ENCODE measurements around the gene KIF3B.
A peak's percentile ranks its signal among the peaks of the same experiment; 100 is the strongest.
"Not testable (repeated sequence)": the region's sequence is repeated elsewhere in the genome, so short reads cannot be mapped to it uniquely, and the experiment has no call there.

Gene KIF3B

DNA sequence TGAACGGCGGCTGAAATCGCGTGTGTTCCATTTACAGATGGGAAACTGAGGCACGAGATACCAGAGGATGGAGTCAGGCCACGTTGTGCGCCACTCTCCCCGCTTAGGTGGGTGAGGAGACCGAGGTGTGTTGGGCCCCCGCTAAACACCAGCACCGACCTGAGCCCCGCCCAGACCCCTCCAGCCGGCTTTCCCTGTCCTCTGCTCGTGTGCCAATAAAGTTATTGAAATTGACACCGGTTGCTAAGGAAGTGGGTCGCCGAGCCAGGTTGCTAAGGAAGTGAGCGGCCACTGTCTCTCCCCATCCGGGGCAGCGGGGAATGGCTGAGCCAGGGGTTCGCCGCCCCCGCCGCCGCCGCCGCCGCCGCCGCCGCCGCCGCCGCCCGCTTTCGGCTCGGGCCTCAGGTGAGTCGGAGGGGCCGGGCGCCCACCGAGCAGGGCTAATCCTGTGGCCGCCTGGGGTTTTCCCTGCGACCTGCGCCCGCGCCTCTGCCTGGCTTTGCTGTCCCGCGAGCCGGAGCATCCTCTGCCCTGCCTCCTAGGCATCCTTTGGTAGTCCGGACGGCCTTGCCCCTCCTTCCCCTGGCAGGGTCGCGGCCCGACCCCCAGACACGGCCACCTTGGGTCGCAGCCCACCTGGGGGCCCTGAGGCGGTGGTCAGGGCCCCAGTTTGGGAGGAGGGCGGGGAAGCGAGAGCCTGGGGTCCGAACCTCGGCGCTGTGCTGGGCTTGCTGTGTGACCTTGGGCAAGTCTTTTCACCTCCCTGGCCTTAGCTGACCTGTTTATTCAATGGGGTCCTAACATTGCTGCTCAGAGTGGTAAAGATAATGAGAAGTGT is at the start of gene KIF3B:
Gene KIF3B, plus strand, starts transcription at position 291 of the 838 bp plus-strand sequence. CDS start 32,127 bp downstream, outside the sequence.
- peak; percentile 89 for DNase-seq

DNA sequence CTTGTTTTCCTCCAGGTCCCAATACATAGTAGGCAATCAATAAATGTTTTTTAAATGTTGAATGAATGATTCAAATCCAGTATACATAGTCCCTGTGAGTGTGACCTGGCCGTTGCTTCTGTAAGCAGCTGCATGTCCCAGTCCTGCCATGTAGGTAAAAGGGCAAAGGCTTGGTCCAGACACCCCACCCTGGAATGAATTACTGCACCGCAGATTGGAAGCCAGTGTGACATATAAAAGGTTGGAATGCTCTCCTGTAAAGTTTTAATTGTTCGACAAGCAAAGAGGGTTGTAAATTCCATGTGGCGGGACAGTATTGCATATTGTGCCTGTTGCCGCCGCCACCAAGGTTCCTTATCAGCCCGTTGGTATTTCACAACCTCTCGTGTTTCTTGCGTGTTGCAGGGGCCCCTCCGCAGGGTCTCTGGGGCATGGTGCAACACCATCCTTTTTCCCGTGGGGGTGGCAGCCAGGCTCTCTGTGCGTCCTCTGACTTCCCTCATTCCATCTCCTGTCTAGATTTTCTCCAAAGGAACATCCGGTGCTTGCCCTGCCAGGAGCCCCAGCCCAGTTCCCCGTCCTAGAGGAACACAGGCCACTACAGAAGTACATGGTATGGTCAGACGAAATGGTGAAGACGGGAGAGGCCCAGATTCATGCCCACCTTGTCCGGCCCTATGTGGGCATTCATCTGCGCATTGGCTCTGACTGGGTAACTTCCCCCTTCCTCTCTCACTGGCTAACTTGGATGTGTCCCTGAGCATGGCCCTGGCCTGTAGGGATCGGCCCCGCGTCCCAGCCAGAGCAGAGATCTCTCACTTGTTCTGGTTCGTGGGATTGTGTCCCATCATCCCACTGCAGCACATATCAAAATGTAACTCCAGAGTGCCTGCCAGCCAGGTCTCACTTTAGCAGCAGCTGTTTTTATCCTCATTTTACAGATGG is 49.4 kb upstream of the KIF3B start:
- no peak for DNase-seq

DNA sequence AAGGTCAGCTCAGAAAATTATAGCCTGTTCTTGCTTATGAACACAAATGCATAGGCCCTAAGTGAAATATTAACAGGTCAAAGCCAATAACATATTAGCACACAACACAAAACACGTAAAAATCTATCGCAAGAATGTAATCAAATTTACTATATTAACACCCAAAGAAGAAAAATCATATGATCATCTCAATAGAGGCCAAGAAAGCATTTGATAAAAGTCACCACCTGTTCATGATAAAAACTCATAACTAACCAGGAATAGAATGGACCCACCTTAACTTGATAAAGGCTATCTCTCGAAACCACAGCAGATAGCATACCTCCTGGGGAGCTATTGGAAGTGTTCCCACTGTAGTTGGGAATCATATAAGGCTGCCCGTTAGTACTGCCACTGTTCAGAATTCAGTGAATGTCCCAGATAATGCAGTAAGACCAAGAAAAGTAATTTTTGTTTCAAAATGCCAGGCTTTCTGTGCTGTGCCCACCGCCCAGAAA is 48.2 kb upstream of the KIF3B start:
- no peak for DNase-seq

DNA sequence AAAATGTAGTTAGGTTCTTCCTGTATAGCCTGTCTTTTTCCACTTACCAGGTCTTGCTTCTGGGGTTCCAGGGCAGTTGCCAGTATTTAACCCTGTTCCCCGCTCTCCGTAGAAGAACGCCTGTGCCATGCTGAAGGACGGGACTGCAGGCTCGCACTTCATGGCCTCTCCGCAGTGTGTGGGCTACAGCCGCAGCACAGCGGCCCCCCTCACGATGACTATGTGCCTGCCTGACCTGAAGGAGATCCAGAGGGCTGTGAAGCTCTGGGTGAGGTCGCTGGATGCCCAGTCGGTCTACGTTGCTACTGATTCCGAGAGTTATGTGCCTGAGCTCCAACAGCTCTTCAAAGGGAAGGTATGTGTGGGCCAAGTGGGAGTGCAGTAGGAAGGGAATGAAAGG is 46.7 kb upstream of the KIF3B start:
- no peak for DNase-seq

DNA sequence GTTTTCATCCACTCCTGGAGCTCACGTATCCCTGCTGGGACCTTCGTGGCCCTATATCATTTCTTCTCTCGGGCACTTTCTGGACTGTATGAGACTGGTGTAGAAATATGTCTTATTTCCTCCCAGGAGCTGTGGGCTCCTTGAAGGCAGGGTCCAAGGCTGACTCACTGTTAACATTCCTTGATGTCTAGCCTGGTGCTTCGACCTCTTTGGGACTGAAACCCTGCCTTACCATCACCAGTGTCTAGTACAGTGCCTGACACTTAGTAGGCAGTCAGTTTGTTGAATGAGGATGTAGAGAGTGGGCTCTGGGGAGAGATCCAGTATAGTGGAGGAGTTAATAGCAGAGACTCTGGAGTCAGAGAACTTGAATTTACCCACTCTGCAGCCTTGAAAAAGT is 46.2 kb upstream of the KIF3B start:
- no peak for DNase-seq

DNA sequence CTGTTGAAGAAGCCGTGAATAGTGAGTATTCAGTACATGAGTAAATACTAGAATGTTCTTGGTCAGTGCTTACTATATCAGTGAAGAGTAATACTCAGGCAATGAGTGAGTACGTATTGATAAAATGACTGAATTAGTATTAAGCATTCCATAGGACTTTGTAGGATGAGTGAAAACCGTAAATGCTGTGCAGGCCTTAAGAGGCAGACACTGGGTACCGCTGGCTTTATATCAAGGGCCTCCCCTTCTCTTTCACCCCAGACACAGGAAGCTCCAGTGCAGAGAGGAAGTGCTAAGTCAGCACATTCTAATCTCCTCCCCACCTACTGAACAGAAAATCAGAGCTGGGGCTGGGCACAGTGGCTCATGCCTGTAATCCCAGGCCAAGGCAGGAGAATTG is 45.6 kb upstream of the KIF3B start:
- peak; percentile 59 for DNase-seq

DNA sequence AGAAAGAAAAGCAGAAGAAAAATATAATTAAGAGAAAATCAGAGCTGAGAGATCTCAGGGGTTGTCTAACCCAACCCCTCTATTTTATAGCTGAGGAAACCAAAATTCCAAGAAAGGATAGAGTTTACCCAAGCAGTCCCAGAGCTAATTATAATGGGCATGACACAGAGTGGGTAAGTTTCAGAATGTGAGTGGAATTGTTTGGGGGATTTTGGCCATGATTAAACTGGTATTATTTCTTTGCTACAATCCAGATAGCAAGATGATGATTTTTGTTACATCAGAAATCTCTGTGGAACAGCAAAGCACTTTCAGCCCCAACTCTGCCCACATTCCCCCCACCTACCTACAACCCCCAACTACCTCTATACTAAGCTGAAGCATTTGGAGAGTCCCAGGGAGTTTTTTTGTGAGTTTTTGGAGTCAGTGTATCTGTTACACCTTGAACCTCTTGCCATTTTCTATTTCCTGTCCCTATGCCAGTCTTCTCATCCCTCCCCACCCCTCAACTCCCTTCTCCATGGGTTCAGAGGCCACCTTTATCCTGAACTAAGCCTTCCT is 45.0 kb upstream of the KIF3B start:
- DNase-seq, result no peak

DNA sequence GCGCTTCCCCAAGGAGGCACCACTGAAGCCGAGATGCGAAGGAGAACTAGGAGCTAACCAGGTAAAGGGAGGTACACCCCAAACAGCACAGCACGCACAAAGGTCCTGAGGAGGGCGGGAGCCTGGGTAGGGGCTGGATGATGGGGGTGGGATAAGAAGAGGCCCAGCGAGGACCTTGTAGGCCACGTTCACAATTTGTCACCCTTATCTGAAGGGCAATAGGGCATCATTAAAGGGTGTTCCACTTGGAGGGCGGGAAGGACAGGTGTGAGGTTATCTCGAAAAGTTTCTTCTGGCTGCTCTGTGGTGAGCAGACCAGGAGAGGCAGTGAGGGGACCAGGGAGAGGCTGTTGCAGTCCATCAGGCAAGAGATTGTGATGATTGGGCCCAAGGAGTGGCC is 44.2 kb upstream of the KIF3B start:
- no peak for DNase-seq

DNA sequence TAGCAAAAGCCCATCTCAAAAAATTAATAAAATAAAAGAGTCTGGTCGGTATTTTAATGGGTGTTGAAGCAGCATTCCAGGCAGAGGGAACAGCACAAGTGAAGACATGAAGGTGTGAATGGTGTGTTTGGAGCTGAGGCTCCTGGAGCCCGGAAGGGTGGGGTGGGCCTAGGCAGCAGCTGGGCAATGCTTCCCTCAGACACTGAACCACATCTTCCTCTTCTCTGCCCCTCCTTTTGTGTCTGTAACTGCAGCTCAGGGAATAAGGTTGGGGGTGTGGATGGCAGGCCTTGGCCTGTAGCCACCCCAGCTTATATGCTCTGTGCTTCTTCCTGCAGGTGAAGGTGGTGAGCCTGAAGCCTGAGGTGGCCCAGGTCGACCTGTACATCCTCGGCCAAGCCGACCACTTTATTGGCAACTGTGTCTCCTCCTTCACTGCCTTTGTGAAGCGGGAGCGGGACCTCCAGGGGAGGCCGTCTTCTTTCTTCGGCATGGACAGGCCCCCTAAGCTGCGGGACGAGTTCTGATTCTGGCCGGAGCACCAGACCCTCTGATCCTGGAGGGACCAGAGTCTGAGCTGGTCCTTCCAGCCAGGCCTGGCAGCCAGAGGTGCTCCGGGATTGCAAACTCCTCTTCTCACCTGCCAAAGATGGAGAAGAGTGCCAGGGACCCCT is 43.2 kb upstream of the KIF3B start:
- no peak for DNase-seq

DNA sequence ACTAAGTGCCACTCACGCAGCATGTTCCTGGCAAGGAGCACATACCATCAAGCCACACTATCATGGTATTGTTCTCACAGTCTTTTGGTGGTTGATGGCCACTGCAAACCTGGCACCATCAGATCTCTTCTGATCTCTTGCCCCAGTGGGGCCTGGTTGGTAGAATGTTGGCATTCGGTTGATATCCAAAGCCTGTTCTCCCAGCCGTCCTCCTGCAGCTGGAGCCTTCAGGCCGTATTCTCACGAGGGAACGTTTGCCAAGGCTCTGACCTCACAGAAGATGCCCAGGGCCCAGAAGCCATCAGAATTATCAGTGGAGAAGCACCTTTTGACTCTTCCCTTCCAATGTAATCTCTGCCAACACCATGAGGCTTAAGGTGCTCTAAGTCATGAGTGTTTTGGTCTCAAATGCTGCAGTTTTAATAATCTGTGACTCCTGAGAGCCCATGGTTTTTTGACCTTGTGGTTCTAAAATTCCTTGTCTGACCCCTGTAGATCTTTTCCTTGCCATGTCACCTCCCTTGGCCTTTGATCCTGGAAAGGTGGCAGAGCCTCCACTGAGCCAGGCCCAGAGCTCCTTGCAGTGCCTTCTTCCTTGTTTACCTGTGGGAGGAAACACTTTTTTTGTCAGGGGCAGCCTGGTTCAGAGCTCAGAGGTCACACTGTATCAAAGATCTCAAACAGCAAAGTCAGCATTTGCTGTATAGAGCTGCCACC is 42.0 kb upstream of the KIF3B start:
- DNase-seq, result no peak

DNA sequence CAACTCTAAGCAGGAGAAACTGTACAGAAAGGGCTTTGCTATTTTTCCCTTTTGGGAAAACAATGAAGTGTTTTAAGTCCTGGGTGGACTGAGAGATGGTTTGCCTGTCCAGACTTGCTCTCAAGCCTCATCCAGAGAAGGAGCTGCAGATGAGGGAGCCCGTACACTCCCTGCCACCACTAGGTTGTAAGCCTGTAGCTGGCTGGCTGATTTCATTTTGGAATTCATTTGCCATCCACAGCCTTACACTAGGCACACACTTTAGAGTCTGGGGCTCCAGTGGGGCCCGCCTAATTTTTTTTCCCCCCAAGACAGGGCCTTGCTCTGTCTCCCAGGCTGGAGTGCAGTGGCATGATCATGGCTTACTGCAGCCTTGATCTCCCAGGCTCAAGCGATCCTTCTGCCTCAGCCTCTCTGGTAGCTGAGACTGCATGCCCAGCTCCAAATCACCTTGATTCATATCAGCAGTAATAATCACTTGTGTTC is 41.4 kb upstream of the KIF3B start:
- DNase-seq, result no peak

DNA sequence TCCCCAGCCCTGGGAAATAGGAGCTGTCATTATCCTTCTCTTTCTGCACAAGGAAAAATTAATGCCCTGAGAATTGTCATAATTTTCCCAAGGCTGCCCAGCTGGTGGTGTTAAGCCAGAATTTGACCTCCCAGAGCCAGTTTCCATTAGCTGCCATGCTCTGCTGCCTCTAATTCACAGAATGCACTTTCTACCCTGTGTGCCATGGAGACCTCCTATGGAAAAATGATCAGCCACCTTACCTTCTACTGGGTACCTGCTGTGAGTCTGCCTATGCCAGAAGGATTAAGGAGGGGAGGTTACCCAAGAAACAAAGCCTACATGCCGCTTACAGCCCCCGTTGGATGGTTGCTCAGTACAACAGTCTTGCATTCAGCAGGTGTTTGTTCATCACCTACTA is 40.6 kb upstream of the KIF3B start:
- no peak for DNase-seq

DNA sequence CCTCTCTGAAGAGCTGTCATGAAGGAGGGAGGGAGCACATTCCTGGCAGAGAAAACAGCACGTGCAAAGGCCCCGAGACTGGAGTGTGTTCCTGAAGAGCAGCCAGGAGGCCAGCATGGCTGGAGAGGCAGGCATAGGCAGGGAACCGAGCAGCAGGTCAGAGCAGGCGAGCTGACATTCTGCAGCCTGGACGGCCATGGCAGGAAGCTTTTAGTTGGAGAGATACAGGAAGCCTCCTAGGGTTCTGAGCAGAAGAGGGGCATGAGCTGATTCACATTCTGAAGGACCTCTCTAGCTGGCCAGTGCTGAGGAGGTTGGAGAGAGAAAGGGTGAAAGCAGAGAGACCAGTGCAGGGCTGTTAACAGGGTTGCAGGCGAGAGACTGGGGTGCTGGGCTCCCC is 40.0 kb upstream of the KIF3B start:
- DNase-seq, result no peak

DNA sequence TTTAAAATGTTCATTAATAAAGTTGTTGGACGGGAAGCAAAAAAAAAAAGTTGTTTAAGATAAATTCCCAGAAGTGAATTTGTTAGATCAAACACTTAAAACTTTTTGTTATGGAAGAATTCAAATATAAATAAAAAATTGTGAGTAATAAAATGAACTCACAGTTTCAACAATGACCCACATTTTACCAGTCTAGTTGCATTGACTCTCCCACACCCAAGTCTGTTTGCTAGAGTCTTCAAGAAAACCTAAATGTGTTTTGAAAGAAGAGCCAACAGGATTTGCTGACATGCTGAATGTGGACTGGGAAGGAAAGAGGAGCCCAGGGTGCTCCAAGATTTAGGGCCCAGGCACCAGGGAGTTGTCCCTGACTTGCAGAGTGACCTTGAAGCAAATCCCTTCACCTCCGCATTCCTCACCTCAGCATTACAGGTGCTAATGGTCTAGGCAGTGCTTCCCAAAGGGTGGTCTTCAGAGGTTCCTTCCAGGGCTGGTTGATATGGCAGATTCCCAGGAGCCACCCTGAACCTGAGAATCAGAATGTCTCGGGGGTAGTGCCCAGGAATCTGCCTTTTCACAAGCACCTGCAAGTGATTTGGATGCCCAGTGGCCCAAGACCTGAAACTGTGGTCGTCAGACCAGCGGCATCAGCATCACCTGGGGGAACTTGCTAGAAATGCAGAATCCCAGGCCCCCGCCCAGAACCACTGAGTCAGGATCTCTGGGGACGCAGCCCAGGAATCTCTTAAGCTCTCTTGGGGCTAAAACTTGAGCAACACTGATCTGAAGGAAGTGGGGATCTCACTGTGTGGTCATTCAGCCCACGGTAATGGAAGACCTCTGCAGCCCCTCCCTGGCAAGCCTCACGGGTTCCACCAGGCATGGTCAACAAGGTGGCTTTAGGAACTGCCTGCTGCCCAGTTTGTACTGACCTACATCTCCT is 38.7 kb upstream of the KIF3B start:
- no peak for DNase-seq

DNA sequence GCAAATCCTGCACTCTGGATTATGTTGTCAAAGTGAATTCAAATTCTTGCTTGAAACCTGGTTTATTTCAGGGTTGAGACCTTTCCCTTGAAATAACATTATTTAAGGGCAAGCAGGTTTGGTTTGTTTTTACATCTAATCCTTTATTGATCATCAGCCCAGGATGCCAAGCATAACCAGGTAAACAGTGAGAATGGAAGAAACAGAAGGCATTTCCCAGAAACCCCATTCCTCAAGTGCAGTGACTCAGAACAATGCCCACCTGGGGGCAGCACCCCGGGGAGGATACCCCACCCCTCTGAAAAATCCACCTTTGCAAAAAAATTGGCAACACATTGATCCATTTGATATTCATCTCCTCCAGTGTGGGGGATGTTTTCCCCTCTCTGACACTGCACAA is 37.2 kb upstream of the KIF3B start:
- no peak for DNase-seq

DNA sequence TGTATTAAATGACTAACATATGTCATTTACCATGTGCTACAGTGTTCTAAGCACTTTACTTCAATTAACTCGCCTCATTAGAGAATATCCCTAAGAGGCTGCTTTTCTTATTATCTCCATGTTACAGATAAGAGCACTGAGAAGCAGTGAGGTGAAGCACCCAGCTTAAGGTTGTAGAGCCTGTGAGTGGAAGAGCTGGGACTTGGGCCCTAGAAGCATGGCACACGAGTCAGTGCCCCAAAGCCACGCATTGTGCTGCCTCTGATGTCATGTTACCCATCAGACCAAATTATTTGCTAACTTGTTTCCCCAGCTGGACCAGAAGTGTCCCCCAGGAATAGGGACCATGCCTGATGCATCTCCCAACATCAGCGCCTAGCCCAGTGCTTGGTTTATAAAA is 35.6 kb upstream of the KIF3B start:
- DNase-seq, result no peak

DNA sequence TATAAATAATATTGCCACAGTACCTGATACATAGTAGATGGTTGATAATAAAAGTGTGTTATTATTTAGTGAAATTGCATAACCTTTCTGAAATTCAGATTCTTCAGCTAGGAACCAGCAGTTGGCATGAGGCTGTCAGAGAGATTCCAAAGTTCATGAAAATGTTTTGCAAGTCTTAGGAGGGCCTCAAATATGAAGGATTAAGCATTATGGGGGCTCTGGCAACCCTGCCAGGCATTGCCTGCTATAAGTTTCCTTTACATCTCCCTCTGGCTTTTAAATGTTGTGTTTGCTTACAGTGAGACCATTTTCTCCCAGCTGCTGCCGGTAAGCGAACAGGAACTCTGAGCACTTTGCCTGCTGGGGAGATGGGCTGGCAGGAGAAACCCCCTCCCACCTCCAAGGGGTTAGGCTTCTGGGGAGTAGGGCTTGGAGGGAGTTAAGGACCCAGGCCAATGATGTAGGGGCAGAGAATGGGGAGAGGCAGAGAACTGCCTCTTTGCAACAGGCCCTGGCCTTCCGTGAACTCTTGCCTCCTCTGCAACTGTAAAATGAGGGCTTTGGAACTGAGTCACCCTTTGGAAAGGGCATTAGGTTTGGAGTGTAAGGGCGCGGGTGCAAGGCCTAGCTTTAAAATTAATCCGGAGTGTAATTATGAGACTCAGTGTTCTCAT is 33.2 kb upstream of the KIF3B start:
- DNase-seq, result no peak

DNA sequence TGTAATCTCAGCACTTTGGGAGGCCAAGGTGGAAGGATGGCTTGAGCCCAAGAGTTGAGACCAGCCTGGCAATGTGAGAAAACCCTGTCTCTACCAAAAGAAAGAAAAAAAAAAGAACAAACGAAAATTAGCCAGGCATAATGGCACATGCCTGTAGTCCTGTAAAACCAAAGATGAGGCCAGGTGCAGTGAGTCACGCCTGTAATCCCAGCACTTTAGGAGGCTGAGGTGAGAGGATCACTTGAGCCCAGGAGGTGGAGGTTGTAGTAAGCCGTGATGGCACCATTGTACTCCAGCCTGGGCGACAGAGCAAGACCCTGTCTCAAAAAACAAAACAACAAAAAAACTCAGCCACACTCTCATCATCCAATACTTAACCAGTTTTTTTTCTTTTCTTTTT is 32.5 kb upstream of the KIF3B start:
- no peak for DNase-seq

DNA sequence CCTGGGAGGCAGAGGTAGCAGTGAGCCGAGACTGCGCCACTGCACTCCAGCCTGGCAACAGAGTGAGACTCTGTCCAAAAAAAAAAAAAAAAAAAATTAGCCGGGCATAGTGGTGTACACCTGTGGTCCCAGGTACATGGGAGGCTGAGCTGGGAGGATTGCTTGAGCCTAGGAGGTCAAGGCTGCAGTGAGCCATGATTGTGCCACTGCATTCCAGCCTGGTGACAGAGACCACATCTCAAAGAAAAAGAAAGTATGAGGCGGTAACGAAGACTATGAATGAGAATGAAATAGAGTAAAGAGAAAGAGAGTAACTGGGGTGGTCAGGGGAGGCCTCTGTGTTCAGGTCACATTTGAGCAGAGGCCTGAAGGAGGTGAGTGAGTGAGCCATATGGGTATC is 31.2 kb upstream of the KIF3B start:
- not testable (repeated sequence) for DNase-seq

DNA sequence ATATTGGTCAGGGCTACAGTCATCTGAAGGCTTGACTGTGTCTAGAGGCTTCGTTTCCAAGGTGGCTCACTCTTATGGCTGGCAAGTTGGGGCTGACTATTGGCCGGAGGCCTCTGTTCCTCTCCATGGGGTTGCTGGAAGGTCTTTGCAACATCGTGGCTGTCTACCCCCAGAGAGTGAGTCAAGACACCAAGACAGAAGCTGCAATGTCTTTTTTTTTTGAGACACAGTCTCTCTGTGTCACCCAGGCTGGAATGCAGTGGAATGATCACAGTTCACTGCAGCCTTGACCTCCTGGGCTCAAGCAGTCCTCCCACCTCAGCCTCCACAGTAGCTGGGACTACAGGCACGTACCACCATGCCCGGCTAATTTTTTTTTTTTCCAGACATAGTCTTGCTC is 29.4 kb upstream of the KIF3B start:
- DNase-seq, result no peak

All from stimulated activated CD8-positive, alpha-beta memory T cell treated with anti-CD3 and anti-CD28 coated beads, Interleukin-4, amount 100 ng/mL, for 48 hours (primary cell).